ENCODE results near the gene PROX2.

The PROX2 gene

GRCh38 chr14:74906925-74907521 lies 31.1 kb upstream of the PROX2 start:
- DNase-seq (ENCODE audit: low read depth, low spot score), result no peak
- in situ Hi-C loops (cut with HindIII; ENCODE audit: low sequenced_read_pairs), result no loop called here
- TF ChIP-seq CTCF (IDR thresholded peaks at IDR 0.05; ENCODE audit: low read depth, low read length), result peak; percentile 36
- no peak overlapping the region for H3K4me3 ChIP-seq (ENCODE audit: low read depth, low read length)

GRCh38 chr14:74905595-74906142 lies 29.7 kb upstream of the PROX2 start:
- peak; percentile 98 for TF ChIP-seq CTCF (IDR thresholded peaks at IDR 0.05; ENCODE audit: low read depth, low read length)
- in situ Hi-C loops (cut with HindIII; ENCODE audit: low sequenced_read_pairs), result no loop called here

GRCh38 chr14:74904635-74905503 lies 28.9 kb upstream of the PROX2 start:
- TF ChIP-seq CTCF (IDR thresholded peaks at IDR 0.05; ENCODE audit: low read depth, low read length), result no peak
- no peak for DNase-seq (ENCODE audit: low read depth, low spot score)
- in situ Hi-C loops (cut with HindIII; ENCODE audit: low sequenced_read_pairs), result no loop called here
- no peak overlapping the region for H3K4me3 ChIP-seq (ENCODE audit: low read depth, low read length)

More at GRCh38 chr14:74905595-74906142, 29.7 kb upstream of the PROX2 start:
- no peak overlapping the region for H3K4me3 ChIP-seq (ENCODE audit: low read depth, low read length)
- DNase-seq (ENCODE audit: low read depth, low spot score), result peak; percentile 23

GRCh38 chr14:74902941-74903705 lies 27.2 kb upstream of the PROX2 start:
- no peak for TF ChIP-seq CTCF (IDR thresholded peaks at IDR 0.05; ENCODE audit: low read depth, low read length)
- in situ Hi-C loops (cut with HindIII; ENCODE audit: low sequenced_read_pairs), result no loop called here
- no peak for DNase-seq (ENCODE audit: low read depth, low spot score)
- H3K4me3 ChIP-seq (ENCODE audit: low read depth, low read length), result no peak overlapping the region

- no peak for TF ChIP-seq CTCF (IDR thresholded peaks at IDR 0.05; ENCODE audit: low read depth, low read length)
- in situ Hi-C loops (cut with HindIII; ENCODE audit: low sequenced_read_pairs), result no loop called here
- no peak overlapping the region for H3K4me3 ChIP-seq (ENCODE audit: low read depth, low read length)
- DNase-seq (ENCODE audit: low read depth, low spot score), result no peak
Observed at GRCh38 chr14:74898694-74899093, 22.7 kb upstream of the PROX2 start.

GRCh38 chr14:74898083-74898482 lies 22.1 kb upstream of the PROX2 start:
- in situ Hi-C loops (cut with HindIII; ENCODE audit: low sequenced_read_pairs), result no loop called here
- H3K4me3 ChIP-seq (ENCODE audit: low read depth, low read length), result no peak overlapping the region
- DNase-seq (ENCODE audit: low read depth, low spot score), result no peak
- TF ChIP-seq CTCF (IDR thresholded peaks at IDR 0.05; ENCODE audit: low read depth, low read length), result no peak
